ENCODE results near the gene EPS15. TPM values are rescaled to one million over a fixed set of nuclear protein-coding genes. Genes with fewer than 3 reads are reported as not detected.

EPS15 gene
- total RNA-seq, 1 donor from 2014 or later, result 81.4 TPM

DNA sequence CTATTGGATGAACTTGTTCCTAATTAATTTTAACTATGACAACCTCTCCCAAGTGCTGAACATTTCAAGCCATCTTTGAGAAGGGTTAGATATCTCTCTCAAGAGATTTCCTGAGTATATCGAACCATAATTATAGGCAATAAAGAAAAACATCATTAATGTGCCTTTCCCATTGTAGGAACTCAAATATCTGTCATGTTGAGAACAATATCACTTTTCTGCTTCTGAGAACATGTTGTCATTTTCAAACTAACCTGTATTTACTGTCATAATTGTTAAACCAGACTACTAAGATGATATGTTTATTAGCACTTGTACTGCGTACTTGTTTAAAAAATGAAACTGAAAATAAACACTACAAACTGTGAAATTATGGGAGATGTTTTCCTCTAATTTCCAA lies 4.3 kb downstream of the EPS15 start:
- Mint-ChIP-seq H3K36me3 (ENCODE audit: low read depth) (no peaks in the 10 kb centered on the region), H3K27ac (ENCODE audit: unreplicated experiment) (no peak overlapping the region)

DNA sequence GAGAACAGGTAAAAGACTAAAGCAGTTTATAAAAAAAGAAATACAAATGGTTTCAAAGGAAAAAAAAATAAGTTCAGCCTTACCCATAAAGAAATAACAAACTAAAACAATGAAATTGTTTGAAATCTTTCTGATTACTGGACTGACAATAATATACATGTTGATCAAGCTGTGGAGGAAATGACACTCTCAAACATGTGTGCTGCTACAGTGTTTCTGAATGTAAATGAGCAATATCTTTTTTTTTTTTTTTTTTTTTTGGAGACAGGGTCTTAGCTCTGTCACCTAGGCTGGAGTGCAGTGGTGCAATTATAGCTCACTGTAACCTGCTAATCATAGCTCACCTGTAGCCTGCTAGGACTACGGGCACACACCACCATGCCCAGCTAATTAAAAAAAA lies 6.5 kb downstream of the EPS15 start:
- no peak overlapping the region for H3K4me3 Mint-ChIP-seq (ENCODE audit: unreplicated experiment)
- TF ChIP-seq, protein P1, sequence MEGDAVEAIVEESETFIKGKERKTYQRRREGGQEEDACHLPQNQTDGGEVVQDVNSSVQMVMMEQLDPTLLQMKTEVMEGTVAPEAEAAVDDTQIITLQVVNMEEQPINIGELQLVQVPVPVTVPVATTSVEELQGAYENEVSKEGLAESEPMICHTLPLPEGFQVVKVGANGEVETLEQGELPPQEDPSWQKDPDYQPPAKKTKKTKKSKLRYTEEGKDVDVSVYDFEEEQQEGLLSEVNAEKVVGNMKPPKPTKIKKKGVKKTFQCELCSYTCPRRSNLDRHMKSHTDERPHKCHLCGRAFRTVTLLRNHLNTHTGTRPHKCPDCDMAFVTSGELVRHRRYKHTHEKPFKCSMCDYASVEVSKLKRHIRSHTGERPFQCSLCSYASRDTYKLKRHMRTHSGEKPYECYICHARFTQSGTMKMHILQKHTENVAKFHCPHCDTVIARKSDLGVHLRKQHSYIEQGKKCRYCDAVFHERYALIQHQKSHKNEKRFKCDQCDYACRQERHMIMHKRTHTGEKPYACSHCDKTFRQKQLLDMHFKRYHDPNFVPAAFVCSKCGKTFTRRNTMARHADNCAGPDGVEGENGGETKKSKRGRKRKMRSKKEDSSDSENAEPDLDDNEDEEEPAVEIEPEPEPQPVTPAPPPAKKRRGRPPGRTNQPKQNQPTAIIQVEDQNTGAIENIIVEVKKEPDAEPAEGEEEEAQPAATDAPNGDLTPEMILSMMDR (IDR thresholded peaks at IDR 0.05), result no peak
- no peak for DNase-seq (ENCODE audit: low spot score)
- no peak overlapping the region for H3K27ac Mint-ChIP-seq (ENCODE audit: unreplicated experiment)
- no peaks in the 10 kb centered on the region for H3K9me3 Mint-ChIP-seq (ENCODE audit: low read depth)
- H3K36me3 Mint-ChIP-seq (ENCODE audit: low read depth), result no peaks in the 10 kb centered on the region
- H3K4me1 Mint-ChIP-seq (ENCODE audit: low read depth), result peaks cover 61% of the 10 kb centered on the region
- no peaks in the 10 kb centered on the region for H3K27me3 Mint-ChIP-seq (ENCODE audit: low read depth)

More for the DNA sequence above, 4.3 kb downstream of the EPS15 start:
- TF ChIP-seq, protein P1 (IDR thresholded peaks at IDR 0.05), result no peak
- Mint-ChIP-seq H3K27me3 (ENCODE audit: low read depth) (no peaks in the 10 kb centered on the region), H3K4me1 (ENCODE audit: low read depth) (peaks cover 60% of the 10 kb centered on the region), H3K9me3 (ENCODE audit: low read depth) (no peaks in the 10 kb centered on the region), H3K4me3 (ENCODE audit: unreplicated experiment) (no peak overlapping the region)
- DNase-seq (ENCODE audit: low spot score), result no peak

DNA sequence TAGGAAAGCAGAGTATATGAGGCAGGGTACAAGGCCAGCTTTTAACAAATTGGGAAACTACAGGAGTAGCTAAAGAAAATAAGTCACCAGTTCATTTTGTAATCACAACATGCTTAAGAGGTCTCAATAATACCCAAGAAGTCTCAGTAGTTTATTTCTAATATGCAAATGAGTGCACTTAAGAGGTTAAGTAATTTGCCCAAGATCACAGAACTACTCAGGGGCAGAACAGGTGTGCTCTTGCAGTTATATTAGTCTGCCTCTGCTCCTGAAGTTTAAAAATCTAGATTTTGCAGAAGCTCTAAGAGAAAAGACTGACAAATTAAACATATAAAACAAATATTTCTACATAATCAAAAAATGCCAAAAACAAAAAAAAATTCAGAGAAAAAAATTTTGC lies 6.9 kb downstream of the EPS15 start:
- no peak overlapping the region for H3K4me3 Mint-ChIP-seq (ENCODE audit: unreplicated experiment)

DNA sequence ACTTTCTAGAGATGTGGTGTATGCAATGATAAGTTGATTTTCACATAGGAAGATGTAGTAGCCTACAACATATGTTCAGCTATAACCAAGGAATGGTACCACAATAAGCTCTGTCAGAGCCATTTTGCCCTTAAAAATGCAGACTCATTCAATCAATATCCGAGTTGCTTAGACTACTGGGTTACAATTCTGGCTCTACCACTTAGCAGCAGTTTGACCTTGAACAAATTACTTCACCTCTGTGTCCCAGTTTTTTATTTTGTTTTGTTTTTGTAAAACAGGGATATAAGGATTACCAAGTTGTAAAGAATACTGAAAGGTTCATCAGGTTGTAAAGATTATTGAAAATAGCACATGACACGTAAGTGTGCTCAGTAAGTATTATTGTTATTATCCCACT lies 9.3 kb downstream of the EPS15 start:
- H3K36me3 Mint-ChIP-seq (ENCODE audit: low read depth), result no peaks in the 10 kb centered on the region

More for the DNA sequence above, 6.9 kb downstream of the EPS15 start:
- no peak for DNase-seq (ENCODE audit: low spot score)
- no peaks in the 10 kb centered on the region for H3K9me3 Mint-ChIP-seq (ENCODE audit: low read depth)
- no peak overlapping the region for H3K27ac Mint-ChIP-seq (ENCODE audit: unreplicated experiment)
- peaks cover 59% of the 10 kb centered on the region for H3K4me1 Mint-ChIP-seq (ENCODE audit: low read depth)
- TF ChIP-seq, protein P1 (IDR thresholded peaks at IDR 0.05), result no peak
- H3K27me3 Mint-ChIP-seq (ENCODE audit: low read depth), result no peaks in the 10 kb centered on the region
- no peaks in the 10 kb centered on the region for H3K36me3 Mint-ChIP-seq (ENCODE audit: low read depth)

DNA sequence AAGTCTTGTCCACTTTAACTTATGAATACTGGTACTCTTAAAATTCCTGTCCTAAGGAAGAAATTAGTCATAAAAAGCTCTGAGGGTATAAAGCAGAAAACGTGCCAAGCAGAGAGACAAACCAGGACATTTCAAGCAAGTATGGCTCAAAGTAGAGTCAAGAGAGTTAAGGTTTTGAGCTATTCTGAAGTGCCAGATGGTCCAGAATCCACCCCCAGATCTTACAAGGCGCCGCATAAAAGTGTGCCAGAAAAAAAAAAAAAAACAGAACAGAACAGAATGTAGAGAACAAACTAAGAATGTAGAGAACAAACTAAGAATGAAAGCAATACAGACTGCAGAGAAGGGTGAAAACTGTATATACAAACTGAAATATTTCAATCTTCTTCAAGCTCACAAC lies 12.5 kb downstream of the EPS15 start:
- no peaks in the 10 kb centered on the region for H3K36me3 Mint-ChIP-seq (ENCODE audit: low read depth)

More for the DNA sequence above, 9.3 kb downstream of the EPS15 start:
- Mint-ChIP-seq H3K4me1 (ENCODE audit: low read depth) (peaks cover 56% of the 10 kb centered on the region), H3K27ac (ENCODE audit: unreplicated experiment) (no peak overlapping the region), H3K4me3 (ENCODE audit: unreplicated experiment) (no peak overlapping the region), H3K27me3 (ENCODE audit: low read depth) (no peaks in the 10 kb centered on the region), H3K9me3 (ENCODE audit: low read depth) (no peaks in the 10 kb centered on the region)
- TF ChIP-seq, protein P1 (IDR thresholded peaks at IDR 0.05), result no peak
- no peak for DNase-seq (ENCODE audit: low spot score)

More for the DNA sequence above, 12.5 kb downstream of the EPS15 start:
- peak overlapping the region; percentile 90 for H3K27ac Mint-ChIP-seq (ENCODE audit: unreplicated experiment)
- H3K9me3 Mint-ChIP-seq (ENCODE audit: low read depth), result no peaks in the 10 kb centered on the region
- peaks cover 37% of the 10 kb centered on the region for H3K4me1 Mint-ChIP-seq (ENCODE audit: low read depth)
- no peaks in the 10 kb centered on the region for H3K27me3 Mint-ChIP-seq (ENCODE audit: low read depth)
- TF ChIP-seq, protein P1 (IDR thresholded peaks at IDR 0.05), result no peak
- peak overlapping the region; percentile 64 for H3K4me3 Mint-ChIP-seq (ENCODE audit: unreplicated experiment)
- no peak for DNase-seq (ENCODE audit: low spot score)
